CD4-positive, alpha-beta T cell treated with Interleukin-17A for 1 hour (primary cell): ENCODE data around the gene RBM39.
A peak's percentile ranks its signal among the peaks of the same experiment; 100 is the strongest.
"Not testable (repeated sequence)": the region's sequence is repeated elsewhere in the genome, so short reads cannot be mapped to it uniquely, and the experiment has no call there.

Experiments
- DNase-seq: peaks from one replicate; pipeline ENCODE4 v3.0.0-alpha.2; 2020

The RBM39 gene

DNA sequence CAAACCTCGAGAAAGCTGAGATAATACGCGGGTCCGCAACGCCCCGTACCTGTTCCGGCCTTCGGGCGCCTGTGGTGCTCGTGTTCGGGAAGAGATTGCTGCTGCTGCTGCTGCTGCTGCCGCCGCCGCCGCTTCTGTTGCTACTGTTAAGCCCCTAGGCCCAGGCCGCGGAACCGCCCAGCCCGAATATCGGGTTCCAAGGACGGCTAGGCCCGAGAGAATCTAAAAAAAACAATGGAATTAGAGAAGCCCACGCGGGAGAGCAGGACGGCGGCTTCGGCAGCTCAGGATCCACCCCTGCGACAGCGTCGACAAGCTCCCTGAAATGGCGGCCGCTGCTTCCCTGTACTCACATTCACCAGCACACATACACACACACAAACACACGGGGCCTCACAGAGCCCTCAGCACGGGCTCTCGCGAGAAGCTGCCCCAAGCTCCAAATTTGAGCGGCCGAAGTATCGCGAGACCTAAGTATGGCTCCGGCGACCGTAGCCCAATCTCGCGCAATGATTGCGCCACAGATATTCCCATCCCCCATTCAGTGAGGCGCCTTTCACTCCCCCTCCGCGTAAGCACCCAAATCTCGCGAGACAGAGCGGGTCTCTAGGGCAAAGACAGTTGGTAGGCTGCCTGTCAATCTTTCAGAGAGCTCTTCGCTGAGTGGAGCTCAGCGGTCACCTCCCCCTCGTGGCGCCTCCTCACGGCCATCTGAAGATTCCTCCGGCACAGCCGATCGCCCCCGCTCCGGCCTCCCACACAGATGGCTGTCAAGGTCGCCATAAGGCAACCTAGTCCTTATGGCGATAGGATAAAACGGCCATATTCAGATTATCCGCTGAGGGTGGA lies at the start of gene RBM39:
Gene RBM39 (minus strand): TSS at position 369 of the 849 bp plus-strand sequence. CDS start 1,386 bp downstream, outside the sequence.
- DNase-seq: peak; percentile 100

DNA sequence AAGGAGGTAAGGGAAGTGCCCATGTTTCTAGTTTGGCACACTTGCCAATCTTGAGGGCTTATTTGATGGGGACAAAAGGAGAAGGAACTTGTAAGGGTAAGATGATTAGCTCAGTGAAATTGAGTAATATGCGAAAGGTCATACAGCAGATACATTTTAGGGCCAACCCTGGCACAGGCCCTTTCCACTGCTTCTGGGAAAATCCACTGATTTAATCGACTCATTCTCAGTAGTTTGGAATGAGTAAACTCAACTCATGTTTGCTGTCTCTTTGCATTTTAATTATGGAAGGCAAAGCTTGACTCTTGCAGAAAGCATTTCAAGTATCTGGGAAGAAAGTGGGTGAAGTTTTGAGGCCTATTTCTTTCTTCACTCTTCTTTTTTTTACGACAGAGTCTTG lies 49.8 kb upstream of the RBM39 start:
- no peak for DNase-seq

GRCh38 chr20:35791097-35791496 lies 49.0 kb upstream of the RBM39 start:
- DNase-seq: no peak

DNA sequence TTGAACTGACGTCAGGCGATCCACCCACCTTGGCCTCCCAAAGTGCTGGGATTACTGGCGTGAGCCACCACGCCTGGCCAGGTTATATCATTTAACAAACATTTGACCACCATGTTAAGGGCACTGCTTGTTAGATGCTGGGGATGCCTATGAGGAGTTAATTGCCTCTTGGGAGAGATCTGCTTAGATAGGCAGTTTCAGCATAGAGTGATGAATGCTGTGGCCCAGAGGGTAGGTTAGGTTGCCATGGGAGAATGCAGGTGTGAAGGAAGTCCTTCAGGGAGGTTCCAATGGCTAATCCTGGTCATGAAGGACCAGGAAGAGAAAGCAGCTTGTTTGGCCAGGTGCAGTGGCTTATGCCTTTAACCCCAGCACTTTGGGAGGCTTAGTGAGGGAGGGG lies 46.7 kb upstream of the RBM39 start:
- no peak for DNase-seq

DNA sequence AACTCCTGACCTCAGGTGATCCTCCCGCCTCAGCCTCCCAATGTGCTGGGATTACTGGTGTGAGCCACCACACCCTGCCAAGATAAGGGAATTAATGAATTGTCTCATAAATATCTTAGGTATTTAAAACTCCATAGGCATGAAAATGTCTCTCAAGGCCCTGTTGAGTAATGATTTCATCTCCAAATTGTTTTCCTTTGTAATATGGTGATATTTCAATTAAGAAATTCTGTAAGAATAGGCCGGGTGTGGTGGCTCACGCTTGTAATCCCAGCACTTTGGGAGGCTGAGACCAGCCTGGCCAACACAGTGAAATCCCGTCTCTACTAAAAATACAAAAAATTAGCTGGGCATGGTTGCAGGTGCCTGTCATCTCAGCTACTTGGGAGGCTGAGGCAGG lies 43.5 kb upstream of the RBM39 start:
- DNase-seq: not testable (repeated sequence)

GRCh38 chr20:35783811-35784210 lies 41.8 kb upstream of the RBM39 start:
- DNase-seq: not testable (repeated sequence)

DNA sequence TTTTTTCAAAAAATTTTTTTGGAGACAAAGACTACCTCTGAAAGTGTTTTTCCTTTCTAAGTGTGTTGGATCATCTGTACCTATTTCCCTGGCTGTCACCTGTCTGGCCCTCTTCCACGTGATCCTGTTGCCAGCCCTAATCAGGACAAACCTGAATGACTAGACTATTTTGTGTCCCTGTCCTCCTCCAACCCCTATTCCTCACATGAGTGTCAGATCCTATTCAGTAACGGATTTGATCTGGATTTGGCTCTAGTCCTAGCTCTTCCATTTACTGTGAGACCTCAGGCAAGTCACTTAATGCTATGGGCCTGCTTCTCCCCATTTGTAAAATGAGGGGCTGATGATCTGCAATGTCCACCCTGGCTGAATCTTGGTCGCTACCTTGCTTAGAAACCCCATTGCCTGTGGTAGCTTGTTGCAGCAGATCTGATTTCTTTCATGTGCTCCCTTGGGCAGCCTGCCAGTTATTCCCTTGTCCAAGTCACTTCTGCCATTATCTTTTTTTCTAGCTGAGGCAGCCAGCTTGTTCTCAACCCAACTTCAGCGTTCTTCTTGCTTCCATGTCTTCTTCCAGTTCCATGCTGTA lies 34.5 kb upstream of the RBM39 start:
- DNase-seq: no peak

GRCh38 chr20:35774391-35774790 lies 32.3 kb upstream of the RBM39 start:
- no peak for DNase-seq

DNA sequence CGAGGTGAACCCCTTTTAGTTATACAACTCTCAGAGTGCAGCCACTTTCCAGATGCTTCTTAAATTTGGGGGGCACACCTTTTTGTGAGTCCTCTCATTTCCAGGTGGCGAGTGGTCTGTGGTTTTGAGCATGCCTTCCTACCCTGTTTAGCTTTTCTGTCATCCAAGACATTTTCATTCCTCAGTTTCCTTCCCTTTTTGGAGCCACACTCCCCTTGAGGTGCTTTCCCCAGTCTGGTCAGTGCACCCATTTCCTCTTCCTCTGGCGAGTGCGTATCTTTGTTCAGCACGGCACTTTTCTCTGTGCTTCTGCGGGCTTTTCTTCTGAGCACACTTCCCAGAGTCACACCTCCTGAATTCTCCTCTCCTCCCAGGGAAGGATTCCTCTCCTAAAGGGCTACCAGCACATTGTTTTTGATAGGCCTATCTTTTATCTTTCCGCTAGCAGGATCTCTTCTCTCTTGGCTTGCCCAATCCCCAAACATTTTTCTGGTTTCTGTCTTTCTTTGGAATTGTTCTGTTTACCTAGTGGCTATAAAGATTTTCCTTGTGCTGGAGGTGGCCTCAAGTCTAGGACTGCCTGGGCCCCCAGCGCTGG lies 31.2 kb upstream of the RBM39 start:
- peak; percentile 77 for DNase-seq

DNA sequence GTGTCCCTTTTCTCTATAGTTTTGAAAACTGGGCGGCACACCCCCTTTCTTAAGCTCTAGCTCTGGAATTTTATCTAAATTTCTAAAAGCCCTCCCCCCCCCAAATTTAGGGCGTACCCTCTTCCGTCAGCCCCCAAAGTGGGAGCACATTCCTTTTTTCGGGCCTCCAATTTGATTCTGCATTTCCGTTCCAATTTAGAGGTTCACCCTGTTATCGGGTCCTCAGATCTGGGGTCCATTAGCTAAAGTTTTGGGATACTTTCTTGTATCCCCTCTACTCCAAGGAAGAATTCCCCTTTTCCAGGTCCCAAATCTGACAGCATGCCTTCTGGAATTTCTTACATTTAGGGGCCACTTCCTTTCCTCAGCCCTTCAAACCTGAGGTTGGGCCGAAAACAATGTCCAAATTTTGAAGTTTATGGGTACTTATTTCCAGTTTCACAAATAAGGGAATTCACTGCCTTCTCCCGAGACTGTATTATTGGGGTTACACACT lies 30.6 kb upstream of the RBM39 start:
- DNase-seq: no peak

DNA sequence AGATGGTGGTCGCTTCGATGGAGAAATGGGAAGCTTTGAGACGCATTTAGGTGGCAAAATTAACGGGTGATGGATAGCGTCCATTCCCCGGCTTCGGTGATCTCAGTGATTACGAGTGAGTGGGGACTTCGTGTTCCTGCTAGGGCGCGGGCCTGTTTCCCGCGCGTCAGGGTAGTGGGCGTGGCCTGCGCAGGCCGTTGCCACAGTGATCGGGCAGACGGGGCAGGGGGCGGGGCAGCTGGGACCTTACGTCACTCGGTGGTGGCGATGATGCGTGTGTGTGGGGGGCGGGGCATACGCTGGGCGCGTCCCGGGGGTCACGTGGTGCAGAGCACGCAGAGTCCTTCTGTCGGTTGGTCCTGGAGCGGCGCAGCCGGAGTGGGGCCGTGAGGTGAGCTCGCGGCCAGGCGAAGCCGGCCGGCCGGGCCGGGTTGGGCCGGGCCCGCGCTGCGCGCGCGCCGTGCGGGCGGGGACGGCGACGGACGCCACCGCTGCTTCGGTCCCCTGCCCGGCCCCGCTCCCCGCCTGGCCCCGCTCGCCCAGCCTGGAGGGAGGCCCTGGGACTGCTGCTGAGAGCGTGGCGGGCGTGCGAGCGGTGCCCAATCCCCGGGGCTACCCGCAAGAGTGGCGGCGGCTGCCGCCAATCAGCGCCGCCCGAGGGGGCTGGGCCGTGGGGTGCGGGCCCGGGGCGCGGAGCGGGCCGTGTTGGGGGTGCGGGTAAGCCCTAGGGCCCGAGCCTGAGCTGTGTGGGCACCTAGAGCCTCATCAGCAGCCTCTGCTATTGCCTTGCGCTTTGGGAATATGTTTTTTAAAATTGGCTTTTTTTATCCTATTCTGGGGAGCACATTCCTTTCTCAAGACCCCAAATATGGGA lies 29.9 kb upstream of the RBM39 start, which contains the start of gene PHF20:
Gene PHF20 (plus strand): TSS at position 327 of the 874 bp plus-strand sequence. CDS start 29,508 bp downstream, outside the sequence.
- peak; percentile 100 for DNase-seq

- no peak for DNase-seq
Measured at GRCh38 chr20:35771367-35771688, 29.3 kb upstream of the RBM39 start.

DNA sequence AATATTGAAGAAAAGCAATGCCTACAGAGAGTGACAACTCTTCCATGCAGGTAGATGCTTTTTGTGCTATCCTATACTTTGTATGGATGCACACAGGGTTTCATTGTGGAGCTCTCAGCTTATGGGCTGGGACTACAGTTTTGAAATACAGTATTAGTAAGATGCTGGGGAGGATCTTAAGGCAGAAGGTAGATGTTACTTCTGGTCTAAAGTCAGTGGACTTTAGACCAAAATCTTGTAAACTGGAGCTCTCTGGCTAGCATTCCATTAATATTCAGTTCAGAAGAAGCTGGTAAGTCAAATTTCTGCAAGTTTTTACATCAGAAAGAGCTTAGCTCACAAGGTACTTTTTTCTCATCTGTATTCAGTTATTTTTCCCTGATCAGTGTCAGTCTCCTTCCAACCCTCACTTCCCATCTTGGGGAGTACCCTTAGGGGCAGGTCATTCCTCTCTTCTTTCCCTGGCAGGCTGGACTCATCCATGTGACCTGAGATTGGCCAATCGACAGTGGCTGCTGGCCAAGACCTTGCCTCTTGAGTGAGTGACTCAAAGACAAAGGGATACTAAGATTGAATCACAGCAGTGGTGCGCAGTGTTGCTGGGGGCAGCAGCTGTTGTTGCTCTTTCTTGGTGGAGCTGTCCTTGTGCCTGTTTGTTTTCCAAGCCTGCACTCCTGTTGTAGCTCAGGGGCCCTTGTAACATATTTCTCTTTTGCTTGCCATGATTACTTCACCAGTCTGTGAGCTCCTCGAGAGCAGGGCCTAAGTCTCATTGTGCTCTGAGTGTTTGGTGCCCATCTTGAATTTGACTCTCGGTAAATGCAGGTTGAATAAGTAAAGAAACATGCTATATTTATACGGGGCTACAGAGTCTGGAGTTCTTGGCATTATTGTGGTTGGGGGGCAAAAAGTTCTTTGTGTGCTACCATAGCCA lies 26.9 kb upstream of the RBM39 start:
- peak; percentile 59 for DNase-seq

- peak; percentile 86 for DNase-seq
Measured at GRCh38 chr20:35767683-35768481, 25.8 kb upstream of the RBM39 start.

DNA sequence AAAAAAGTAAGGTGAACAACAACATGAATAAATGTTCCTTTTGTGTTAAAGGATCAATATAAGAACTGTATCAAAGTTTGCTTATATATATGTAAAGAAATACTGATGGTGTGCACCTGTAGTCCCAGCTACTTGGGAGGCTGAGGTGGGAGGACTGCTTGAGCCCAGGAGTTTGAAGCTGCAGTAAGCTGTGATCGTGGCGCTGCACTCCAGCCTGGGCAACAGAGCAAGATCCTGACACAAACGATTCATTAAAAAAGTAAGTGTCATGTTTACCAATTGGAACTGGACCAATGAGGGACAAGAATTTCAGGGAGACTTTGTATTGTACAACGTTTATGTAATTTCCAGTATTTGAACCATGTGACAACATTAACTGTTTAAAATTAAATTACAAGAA lies 24.8 kb upstream of the RBM39 start:
- DNase-seq: no peak

DNA sequence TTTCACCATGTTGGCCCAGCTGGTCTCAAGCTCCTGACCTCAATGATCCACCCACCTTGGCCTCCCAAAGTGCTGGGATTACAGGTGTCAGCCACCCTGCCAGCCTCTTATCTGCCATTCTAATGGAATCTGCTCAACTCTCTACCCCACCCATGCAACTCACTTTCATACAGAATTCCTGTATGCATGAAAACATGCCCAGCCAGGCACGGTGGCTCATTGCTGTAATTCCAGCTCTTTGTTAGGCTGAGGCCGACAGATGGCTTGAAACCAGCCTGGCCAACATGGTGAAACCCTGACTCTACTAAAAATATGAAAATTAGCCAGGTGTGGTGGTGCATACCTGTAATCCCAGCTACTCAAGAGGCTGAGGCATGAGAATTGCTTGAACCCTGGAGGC lies 22.9 kb upstream of the RBM39 start:
- DNase-seq: not testable (repeated sequence)

GRCh38 chr20:35762461-35762860 lies 20.4 kb upstream of the RBM39 start:
- DNase-seq: no peak

- not testable (repeated sequence) for DNase-seq
Measured at GRCh38 chr20:35761548-35761947, 19.5 kb upstream of the RBM39 start.

DNA sequence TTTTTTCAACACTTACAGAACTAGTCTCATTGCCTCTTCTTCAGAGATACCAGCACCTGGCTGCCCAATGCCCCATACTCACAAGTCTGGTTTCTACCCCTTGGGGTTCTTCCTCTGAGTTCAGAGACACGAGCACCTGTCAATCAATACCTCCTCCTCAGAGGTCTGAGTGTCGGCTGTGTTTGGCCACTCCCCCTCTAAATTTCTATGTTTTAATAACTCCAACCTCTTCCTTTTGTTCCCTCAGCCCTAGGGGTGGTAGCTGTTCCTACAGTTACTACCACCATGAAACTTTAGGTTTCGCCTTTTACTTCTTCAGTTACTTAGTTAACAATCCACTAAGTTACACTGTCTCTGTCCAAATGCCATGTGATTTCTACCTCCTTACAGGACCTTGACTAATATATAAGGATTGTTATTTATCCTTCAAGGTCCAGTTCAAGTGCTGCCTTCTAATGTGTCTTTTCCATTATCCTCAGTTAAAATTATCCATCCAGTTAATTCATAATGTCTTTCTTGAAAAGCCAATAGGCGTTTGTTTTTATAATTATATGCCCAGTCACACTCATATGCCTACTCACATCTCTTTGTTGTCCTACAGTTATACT lies 15.1 kb upstream of the RBM39 start:
- no peak for DNase-seq

DNA sequence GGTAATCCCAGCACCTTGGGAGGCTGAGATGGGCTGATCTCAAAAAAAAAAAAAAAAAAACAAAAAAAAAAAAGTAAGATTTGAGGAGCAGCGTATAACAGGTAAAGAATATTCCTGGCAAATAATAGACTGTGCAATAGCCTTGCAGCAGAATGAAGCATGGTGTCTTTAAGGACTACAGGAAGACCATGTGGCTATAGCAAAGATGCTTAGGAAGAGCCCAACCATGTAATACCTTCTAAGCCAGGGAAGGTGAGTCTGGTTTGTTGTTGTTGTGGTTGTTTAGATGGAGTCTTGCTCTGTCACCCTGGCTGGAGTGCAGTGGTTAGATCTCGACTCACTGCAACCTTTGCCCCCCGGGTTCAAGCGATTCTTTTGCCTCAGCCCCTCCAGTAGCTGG lies 14.3 kb upstream of the RBM39 start:
- DNase-seq: no peak
